HG03457 (cell line): Measurements from ENCODE around the gene ITPK1.

Experiments used
- ATAC-seq: cut with Tn5 transposase; IDR thresholded peaks from one replicate; pipeline ENCODE4 v1.9.1; 2021; ENCODE audit warnings: moderate number of reproducible peaks; ENCODE audit not compliant: unreplicated experiment

The ITPK1 gene

GRCh38 chr14:92928961-92929688 is 186.6 kb downstream of the ITPK1 start:
- ATAC-seq, result no peak

DNA sequence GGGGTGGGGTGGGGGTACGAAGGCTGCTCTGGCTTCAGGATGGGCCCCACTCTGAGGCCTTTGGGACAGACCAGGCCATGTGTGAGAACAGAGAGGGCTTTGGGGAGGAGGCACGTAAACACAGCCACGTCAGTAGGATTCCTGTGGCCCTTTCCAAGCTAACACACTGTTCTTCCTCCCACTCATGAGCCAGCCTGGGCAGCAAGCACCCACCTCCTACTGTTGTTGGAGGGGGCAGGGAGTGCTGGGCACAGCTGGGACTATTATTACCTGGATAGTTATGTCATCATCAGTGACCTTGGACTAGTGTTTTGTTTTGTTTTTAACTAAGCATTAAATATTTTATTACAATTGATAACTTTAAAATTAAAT is 187.5 kb downstream of the ITPK1 start:
- no peak for ATAC-seq

- ATAC-seq, result no peak
Observed at GRCh38 chr14:92927349-92928257, 188.1 kb downstream of the ITPK1 start.

DNA sequence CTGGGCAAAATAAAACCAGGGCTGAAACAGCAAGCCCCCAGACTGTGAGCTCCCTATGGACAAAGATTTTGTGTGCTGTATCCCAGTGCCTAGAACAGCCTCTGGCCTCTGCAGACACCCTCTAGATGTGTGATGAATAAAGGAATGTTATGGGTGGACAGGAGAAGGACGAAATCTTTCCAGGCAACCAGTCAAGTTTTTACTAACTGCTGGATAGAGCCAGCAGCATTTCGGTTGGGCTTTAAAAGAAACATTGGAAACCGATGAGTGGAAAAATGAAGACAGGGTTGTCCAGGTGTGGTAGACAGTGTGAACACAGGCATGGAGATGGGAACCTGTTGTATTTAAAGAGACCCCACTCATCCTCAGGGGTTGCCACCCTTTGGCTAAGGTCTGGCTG is 188.8 kb downstream of the ITPK1 start:
- no peak for ATAC-seq

GRCh38 chr14:92926180-92926845 is 189.4 kb downstream of the ITPK1 start:
- no peak for ATAC-seq

- ATAC-seq, result no peak
Observed at GRCh38 chr14:92925446-92925845, 190.3 kb downstream of the ITPK1 start.

DNA sequence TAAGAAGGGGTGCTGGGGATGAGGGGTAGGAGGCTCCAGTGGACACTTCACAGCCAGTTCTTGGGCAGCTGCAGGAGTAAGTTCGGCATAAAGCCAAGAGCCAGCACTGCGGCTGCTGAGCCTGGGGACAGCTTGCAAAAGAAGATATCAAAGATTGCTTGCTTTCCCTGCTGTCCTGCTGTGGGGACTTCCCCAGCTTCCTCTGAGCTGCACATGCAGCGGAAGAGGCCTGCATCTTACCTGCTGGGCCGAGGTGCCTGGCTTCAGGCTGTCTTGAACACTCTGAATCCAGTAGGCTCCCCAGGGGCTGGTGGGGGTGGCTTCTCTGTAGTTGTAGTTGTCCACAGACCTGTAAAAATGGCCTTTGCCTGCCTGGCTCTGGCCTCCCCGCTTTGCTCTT is 191.5 kb downstream of the ITPK1 start:
- no peak for ATAC-seq

DNA sequence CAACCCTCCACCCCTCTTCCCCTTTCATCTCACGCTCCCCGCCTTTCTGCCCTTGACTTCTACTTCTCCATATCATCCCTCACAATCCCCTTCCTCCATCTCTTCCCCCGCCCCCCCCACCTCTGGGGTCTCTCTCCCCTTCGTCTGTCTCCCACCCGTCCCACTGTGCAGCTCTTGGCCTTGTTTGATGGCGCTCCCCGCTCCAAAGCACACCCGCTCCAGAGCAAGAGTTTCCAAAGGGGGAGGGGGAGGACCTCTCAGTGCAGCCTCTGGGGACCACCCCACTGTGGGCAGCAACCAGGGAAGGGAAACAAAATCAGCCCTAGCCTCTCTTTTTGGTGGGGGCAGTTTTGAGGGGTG is 192.0 kb downstream of the ITPK1 start:
- no peak for ATAC-seq

DNA sequence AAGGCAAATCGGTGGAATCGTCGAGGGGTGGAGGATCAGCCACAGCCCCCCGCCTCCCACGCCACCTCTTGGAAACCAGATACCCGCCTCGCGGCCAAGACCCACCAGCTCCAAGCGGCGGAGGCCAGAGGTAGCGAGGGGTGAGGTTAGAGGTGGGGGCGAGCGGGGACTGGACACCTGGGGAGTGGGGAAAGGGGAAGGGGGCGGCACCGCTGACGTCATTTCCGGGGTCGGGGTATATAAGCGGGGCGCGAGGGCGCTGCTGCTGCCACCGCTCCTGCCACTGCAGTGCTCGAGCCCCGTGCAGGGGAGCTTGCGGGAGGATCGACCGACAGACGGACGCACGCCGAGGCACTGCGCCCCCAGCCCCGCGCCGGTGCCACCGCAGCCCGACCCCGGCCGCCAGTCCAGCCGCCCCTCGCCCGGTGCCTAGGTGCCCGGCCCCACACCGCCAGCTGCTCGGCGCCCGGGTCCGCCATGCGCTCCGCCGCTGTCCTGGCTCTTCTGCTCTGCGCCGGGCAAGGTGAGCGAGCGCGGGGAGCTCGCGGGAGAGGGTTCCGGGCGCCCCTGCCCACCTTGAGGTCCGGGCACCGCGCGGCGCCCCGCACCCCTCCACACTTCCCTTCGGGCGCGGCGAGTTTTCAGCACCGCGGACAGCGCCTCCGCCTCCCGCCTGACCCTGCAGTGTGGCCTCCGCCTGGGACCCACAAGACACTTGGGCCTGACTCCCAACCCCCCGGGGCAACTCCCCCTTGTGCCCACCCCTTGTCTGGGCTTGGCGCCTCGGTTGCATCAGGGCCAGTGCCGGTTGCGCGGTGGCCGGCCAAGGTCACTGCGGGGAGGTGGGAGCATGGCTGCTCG is 192.6 kb downstream of the ITPK1 start, which contains the start of gene CHGA:
Gene CHGA (plus strand): TSS at position 268 of the 861 bp plus-strand sequence. CDS start 210 bp downstream, at position 478.
- ATAC-seq, result no peak

DNA sequence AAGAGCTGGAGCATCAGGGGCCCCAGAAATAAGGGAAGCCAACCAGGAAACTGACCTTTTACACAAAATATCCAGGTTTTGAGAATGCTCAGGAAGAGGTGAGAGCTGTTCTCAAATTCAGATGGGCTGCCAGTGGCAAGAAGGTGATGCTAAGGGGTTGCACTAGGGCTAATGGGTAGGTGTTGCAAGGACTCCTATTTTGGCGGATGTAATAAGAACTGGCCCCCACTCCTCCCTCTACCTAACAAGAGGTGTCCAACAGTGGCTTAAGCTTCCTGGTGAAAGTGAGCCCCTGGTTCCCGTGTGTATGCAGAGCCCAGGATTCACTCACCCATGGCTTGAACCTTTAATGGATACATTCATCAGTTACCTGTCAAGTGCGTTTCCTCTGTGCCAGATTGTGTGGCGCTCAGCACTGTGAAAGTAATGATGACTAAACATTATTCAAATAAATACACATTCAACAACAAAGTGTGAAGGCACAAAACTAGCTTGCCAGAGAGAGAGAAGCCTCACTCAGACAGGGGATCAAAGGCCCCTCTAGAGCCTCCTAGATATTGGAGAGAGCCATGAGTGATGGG is 193.5 kb downstream of the ITPK1 start:
- ATAC-seq, result no peak

DNA sequence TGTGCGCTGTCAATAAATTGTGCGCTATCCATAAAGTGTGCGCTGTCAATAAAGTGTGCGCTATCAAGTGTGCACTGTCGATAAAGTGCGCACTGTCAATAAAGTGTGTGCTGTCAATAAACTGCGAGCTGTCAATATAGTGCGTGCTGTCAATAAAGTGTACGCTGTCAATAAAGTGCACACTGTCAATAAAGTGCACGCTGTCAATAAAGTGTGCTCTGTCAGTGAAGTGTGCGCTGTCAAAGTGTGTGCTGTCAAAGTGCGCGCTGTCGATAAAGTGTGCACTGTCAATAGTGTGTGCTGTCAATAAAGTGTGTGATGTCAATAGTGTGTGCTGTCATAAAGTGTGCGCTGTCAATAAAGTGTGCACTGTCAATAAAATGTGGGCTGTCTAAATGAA is 195.7 kb downstream of the ITPK1 start:
- ATAC-seq, result no peak

- no peak for ATAC-seq
Observed at GRCh38 chr14:92917956-92918355, 197.8 kb downstream of the ITPK1 start.

DNA sequence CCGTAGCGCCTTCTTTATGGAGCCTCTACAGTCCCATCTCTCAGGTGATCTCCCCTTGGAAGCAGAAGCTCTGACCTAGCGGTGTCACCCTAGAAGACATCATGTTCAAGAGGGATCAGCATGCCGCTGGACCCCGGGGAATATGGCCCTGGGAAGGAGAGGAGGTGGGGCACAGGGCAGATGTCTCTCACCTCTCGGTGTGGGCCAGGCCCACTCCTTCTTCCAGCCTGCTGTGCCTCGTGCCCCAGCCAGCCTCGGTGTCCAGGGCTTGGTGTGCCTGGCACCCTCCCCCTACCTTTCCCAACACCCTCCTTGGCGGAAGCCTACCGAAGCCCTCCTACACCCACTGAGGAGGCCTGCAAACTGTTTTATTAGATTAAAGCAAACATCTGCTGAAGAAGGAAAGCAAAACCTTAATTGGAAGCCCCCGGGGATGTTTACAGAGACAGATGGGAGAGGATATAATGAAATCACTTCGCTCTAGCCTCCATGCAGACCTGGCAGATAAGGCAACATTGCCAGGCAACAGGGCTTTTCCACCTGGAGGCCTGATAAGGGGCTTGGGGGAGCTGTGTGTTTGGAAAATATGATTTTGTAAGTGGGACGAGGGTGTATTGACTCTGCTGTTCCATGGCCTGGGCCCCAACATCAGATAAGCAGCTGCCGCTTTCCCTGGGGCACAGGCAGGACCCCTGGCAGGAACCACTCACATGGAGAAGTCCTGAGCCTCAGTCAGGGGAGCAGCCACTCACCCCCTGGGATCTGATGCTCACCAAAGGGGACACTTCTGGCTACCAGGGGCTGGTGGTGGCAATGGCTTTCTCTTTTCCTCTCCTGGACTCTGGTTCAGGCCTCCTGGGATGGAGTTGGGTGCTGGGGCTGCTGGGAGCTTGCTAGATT is 198.4 kb downstream of the ITPK1 start:
- no peak for ATAC-seq

- ATAC-seq, result no peak
Observed at GRCh38 chr14:92916201-92916600, 199.5 kb downstream of the ITPK1 start.

- no peak for ATAC-seq
Observed at GRCh38 chr14:92914087-92914656, 201.6 kb downstream of the ITPK1 start.

DNA sequence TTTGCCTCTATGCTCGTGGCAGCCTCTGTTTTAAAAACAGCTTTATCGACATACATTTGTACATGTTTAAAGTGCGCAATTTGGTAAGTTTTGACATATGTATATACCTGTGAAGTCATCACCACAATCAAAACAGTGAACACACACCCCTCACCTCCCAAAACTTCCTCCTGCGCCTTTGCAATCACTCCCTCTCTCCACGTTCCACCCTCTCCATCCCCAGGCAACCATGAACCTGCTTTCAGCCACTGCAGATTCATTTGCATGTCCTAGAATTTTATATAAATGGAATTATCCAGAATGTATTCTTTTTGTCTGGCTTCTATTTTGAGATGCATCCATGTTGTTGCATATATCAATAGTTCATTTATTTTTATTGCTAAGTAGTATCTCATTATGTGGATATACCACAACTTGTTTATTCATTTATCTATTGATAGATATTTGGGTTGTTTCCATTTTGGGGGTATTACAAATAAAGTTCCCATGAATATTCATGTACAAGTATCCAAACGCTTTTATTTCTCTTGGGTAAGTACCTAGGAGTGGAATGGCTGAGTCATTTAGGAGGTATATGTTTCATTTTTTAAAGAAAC is 208.3 kb downstream of the ITPK1 start:
- ATAC-seq, result no peak

GRCh38 chr14:92906823-92907222 is 208.9 kb downstream of the ITPK1 start:
- no peak for ATAC-seq

DNA sequence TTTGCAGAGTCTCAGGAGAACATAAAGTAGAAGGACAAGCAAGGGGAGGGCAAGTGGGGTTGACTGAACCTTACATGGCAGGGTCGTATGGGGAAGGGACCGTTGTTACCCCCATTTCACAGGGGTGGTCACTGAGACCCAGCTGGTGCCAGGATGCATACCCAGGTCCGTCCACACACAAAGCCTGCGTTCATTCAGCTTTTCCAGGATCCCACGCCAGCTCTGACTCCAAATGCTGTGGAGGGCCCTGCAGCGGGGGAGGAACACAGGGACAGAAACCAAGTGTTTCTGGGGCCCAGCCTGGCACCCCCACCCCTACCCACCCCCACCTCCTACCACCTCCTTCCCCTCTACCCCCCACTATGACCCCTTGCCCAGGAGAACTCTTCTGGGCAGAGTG is 209.3 kb downstream of the ITPK1 start:
- ATAC-seq, result no peak

DNA sequence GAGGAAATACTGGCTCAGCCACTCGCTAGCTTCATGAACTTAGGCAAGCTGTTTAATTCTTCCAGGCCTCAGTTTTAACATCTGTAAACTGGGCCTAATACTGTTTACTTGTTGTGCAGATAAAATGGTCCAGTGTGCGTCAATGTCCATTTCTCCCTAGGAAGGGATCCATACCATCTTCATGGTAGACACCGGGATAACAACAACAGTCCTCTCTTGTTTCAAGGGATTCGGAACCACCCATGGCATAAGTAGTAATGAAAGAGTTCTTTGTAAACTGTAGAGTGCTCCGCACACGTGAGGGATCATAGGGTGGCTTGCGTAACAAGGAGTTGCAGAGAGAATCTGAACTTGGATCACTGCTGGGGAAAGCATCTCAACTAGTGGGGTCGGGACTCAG is 210.1 kb downstream of the ITPK1 start:
- no peak for ATAC-seq
